GM19193 (cell line): ENCODE results near the gene FHAD1.

ENCODE experiments used
- POLR2A ChIP-seq: IDR thresholded peaks from 4 replicates; pipeline ENCODE4 v1.6.1; 2011; ENCODE audit not compliant: insufficient read depth, insufficient read length; ENCODE audit errors: extremely low read depth

FHAD1 gene

DNA sequence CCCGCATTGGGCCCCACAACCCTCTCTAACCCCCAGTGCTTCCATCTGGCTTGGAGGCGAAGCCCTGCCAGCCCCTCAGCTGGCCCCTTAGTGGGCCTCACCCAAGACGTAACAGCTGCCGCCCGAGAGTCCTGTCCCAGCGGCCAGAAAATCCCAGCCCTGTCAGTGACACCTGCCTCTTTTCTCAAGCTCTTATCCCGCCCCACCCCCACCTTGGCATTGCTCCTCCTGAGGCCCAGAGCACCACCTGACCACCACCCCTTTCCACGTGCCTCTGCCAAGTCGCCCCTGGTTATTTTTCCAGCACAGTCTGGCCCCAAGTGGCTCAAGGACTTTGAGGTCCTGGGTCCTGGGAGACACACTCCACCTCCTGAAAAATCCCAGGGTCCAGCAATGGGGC is 185.3 kb downstream of the FHAD1 start:
- TF ChIP-seq POLR2A, result no peak

DNA sequence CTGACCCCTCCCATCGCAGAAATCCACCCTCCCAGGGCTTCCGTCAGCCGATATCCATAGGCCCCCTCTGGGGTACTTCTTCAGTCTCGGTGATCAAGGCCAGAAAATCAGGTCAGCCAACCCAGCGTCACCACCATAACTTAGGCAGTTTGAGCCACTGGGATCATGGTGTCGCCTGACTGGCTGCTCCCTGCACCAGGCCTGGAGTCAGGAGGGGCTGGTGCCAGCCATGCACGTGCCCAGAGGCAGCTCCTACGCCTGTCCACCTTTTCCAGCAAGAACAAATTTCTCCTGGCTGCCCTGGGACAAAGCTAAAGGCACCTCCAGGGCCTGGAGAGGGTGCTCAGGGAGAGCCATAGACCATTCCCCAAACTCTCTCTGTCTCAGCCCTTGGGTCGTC is 186.4 kb downstream of the FHAD1 start:
- TF ChIP-seq POLR2A, result no peak

DNA sequence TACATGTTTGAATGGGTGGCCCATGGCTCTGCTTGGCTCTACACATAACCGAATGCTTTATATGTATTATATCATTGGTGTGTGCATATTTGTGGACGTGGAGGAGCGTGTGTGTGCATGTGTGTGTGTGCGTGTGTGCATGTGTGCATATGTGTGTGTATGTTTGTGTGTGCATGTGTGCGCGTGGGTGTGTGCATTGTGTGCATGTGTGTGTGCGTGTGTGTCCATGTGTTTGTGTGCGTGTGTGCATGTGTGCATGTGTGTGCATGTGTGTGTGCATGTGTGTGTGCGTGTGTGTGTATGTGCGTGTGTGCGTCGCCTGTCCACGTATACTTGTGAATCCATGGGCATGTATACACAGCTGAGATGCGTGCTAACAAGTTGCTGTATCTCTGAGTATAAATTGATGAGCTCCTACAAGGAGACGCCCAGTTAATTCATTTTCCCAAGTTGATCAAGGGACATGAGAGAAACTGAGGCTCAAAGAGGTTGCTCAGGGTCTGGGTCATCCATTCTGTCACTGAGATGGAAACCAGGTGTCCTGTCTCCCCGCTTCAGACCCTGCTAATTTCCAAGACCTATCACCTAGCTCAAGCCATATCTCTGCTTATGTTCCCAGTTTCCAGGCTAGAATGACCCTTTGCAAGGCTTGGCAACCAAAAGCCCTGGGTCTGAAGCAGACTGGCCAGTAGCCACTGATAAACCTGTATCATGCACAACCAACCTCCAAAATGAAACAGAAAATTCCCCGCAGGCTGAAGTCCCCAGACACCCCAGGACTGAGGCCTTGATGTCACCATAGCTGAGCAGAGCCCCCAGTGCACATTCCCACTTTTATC is 188.4 kb downstream of the FHAD1 start:
- TF ChIP-seq POLR2A, result no peak

DNA sequence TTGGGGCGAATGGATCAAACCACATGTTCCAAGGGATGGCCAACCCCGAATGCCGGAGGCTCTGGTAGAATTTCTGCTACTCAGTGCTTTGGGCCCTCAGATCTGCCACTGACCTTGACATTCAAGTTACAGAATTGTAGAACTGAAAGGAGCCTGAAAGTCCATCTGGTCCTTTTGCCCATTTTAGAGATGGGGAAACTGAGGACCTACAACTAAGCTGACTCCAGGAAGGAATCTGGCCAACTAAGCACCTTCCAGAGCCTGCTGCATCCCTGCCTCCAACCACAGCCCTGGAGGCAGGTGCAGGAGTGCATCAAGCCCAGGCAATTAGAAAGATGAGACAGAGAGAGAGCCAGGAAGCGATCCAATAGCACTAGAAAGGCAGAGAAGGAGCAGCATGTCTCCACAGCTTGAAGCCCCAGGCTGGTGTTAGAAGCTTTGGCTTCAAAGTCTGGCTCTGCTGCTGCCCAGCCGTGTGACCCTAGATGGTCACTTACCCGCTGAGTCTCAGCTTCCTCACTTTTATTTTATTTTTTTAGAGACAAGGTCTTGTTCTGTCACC is 189.9 kb downstream of the FHAD1 start:
- TF ChIP-seq POLR2A, result no peak

DNA sequence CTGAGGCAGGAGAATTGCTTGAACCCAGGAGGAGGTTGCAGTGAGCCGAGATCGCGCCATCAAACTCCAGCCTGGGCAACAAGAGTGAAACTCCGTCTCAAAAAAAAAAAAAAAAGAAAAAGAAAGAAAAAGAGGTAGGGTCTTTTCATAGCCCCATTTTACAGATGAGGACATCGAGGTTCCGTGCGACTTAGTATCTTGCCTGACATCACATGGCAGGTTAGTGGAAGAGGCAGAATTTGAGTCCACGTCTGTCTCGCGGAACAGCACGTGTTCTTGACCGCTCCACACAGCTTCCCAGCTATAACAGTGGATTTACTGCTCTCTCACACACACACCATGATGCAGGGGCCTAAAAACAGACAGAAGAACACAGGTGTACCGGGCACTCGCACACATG is 192.3 kb downstream of the FHAD1 start:
- TF ChIP-seq POLR2A, result no peak

DNA sequence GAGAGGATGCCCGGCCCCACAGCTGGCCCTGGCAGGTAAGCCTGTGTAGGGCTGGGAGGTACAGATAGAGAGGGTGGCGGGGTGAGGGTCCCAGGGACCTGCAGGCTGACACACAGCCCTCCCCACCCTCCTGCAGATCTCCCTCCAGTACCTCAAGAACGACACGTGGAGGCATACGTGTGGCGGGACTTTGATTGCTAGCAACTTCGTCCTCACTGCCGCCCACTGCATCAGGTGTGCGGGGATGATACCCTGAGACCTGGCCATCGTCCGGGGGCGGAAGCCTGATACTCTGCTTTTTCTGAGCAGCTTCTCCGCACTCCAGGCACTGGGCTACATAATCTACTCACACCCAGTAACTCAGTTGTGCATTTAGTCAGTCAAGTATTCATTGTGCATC is 193.3 kb downstream of the FHAD1 start:
- TF ChIP-seq POLR2A, result no peak

DNA sequence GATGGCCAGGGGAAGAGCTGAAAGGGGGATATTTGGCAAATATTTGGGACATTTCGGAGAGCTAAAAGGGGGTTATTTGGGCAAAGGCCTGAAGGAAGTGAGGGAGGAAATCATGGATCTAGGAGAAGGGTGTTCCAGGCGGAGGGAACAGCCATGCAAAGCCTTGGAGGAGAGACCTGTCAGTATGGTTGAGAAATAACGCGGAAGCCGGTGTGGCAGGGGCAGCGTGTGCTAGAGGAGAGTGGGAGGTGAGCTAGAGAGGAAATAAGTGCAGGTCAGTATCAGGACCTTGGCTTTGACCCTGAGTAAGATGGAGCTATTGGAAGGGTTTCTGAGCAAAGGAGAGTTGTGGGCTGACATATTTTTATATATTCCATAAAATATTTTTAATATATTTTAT is 194.2 kb downstream of the FHAD1 start:
- no peak for TF ChIP-seq POLR2A

DNA sequence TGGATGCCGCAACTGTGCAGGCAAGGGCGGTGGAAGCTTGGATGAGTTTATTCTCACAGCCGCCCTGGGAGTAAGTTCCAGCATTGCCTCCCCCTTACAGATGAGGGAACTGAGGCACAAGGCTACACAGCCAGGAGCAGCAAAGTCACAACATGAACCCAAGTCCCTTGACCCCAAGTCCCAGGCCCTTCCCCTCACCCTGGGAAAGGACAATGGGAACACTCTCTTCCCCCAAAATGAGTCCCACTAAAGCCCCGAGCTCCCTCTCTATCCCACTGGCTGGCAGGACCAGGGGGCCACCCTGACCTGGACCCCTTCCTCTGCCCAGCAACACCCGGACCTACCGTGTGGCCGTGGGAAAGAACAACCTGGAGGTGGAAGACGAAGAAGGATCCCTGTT is 195.1 kb downstream of the FHAD1 start:
- no peak for TF ChIP-seq POLR2A

DNA sequence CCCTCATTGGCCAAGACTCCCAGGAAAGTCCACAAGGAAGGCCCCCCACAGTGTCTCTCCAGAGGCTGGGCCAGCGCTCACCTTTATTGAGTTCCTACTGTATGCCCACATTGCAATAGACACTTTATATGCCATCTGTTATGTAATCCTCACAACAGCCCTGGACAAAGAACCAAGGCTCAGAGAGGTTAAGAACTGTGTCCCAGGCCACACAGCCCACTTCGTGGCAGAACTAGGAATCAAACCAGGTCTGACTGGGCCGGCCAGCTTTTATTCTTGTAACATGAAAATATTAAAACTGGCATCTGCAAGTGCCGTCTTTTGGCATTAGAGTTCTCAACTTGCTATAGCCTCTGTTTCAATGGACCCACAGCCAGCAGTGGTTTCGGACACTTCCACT is 195.7 kb downstream of the FHAD1 start:
- TF ChIP-seq POLR2A, result no peak

DNA sequence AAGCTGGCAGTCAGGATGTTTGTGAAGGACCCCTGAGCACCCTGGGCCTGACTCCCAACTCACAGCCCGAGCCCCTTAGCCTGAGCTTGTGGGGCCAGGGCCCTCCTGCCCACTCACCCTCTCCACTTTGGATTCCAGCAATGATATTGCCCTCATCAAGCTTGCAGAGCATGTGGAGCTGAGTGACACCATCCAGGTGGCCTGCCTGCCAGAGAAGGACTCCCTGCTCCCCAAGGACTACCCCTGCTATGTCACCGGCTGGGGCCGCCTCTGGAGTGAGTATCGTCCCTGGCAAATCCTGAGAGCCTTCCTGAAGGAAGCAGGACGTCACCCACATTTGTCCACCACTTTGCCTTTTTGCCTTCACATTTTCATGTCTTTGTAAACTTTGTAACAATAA is 196.3 kb downstream of the FHAD1 start:
- TF ChIP-seq POLR2A, result no peak

DNA sequence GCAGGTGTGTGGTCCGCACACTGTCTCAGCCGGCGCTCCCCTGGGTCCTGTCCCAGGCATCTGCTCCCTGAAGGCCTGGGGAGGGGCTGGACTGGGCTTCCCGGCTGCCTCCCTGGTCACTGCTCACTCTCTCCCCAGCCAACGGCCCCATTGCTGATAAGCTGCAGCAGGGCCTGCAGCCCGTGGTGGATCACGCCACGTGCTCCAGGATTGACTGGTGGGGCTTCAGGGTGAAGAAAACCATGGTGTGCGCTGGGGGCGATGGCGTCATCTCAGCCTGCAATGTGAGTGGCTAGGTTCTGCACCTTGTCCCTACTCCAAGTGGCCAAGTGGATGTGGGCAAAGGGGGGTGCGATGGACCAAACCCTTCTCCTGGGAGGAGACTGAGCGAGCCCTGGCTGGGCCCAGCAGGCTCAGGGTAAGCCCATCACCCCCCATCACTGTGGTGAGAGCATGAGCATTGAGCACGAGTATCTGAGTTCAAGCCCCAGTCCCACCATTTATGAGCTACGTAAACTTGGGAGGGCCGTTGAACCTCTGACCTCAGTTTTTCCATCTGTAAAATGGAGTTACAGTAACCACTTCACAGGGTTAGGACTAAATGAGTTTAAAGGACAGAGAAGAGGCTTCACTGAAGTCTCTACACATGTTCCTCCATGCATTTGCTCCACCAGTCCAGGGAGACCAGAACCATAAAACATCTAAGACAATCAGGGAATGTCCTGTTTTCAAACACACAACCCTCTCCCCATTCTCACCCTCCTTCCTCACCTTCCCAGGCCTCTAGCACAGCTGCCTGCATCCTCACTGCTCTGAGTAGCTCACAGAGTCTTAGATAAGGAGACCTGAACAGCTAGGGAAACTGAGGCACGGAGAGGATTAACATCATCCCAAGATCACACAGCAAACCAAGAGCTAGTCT is 197.7 kb downstream of the FHAD1 start:
- no peak for TF ChIP-seq POLR2A

DNA sequence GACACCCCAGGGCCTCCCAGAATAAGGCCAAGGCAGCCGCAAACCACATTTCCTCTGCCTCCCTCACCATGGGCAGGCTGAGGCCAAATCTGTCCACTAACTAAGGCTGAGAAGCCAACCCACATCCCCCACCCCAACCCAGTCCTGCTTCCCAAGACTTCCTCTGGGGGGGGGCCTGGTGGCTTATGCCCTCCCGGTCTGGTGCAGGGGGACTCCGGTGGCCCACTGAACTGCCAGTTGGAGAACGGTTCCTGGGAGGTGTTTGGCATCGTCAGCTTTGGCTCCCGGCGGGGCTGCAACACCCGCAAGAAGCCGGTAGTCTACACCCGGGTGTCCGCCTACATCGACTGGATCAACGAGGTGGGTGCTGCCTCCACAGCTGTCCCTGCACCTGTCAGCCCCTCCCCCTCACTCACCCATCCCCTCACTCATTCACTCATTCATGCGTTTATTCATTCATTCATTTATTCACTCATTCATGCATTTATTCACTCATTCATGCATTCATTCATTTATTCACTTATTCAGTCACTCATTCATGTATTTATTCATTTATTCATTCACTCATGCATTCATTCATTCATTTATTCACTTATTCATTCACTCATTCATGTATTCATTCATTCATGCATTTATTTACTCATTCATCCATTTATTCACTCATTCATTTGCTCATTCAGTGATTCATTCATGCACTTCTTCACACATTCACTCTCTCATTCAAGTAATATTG is 198.5 kb downstream of the FHAD1 start:
- TF ChIP-seq POLR2A, result no peak

DNA sequence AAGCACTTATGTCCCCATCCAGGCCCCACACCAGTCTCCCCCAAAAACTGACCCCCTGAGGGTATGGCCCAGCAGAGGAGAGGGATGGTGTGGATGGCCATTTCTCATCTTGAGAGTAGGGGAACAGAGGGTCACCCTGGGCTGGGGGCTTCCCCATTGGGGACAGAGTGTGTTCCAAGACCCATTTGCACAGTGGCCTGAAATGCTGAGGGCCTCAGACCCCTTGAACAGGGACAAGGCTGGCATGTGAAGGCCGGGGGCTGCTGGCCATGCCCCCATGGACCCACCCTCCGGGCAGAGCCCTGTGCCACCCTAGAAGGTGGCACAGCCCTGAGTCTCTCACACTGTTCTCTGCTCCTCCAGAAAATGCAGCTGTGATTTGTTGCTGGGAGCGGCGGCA is 199.2 kb downstream of the FHAD1 start:
- TF ChIP-seq POLR2A, result no peak
